Body of pancreas (tissue), 4 donors: ENCODE measurements around the gene TMA16.

Source experiments
- CTCF ChIP-seq, 7 experiments: fragments of 450-650 bp in 4 of 7; fragments of 200-600 bp in 3 of 7; sonication (generic) in 3 of 7; IDR thresholded peaks; one replicate each; pipeline ENCODE4 v1.5.1; 2016 to 2019; ENCODE audit warnings: antibody characterized with exemption in 7 of 7
- POLR2A ChIP-seq, 3 donors: fragments of 450-650 bp; IDR thresholded peaks; one replicate each; pipeline ENCODE4 v1.6.1; 2016; ENCODE audit warnings: antibody characterized with exemption in 3 of 3, mild to moderate bottlenecking in 2 of 3

GRCh38 chr4:163563592-163563991 lies 69.1 kb downstream of the TMA16 start:
- TF ChIP-seq CTCF (IDR thresholded peaks at IDR 0.05) (no peak), POLR2A (IDR thresholded peaks at IDR 0.05) (no peak)
